A549 treated with AZD9567 at 1 μM for 4 hours (cell line): ENCODE measurements around the gene PTCD3. TPM values are rescaled to one million over a fixed set of nuclear protein-coding genes. Genes with fewer than 3 reads are reported as not detected.

Experiments used
- total RNA-seq: library from RNA; stranded (reverse); fragments of 200-300 nt; extraction: Qiagen RNA extraction; gene quantifications from 5 replicates; pipeline ENCODE4 v1.2.3, GENCODE V29; 2022; ENCODE audit not compliant: insufficient read depth

PTCD3 gene
- 52.7 to 82.4 TPM (median 66.1 TPM) in 5 replicates for total RNA-seq

GRCh38 chr2:86105969-86106945, at the start of gene PTCD3:
Gene PTCD3, plus strand, starts transcription at chr2:86106235. Its CDS starts 13 bp downstream, at chr2:86106248.

GRCh38 chr2:86105252-86105968, 625 bp upstream of the PTCD3 start, which contains the start of gene POLR1A:
Gene POLR1A, minus strand, starts transcription at chr2:86105886. Its CDS starts 110 bp downstream, at chr2:86105776.

Other genes starting within 250 kb of the PTCD3 start
- gene ST3GAL5, start 217.2 kb upstream of the PTCD3 start, total RNA-seq = 20.9 to 33.3 TPM (median 24.9 TPM) in 5 replicates
- gene POLR1A, start 349 bp upstream of the PTCD3 start, total RNA-seq = 20.8 to 24.7 TPM (median 23.9 TPM) in 5 replicates
- 110 to 136 TPM (median 118 TPM) in 5 replicates for gene IMMT, start 89.2 kb downstream of the PTCD3 start, total RNA-seq
- gene MRPL35, start 93.2 kb downstream of the PTCD3 start, total RNA-seq = 67.5 to 127 TPM (median 77.5 TPM) in 5 replicates
- gene REEP1, start 231.4 kb downstream of the PTCD3 start, total RNA-seq = 0.72 to 1.4 TPM (median 0.79 TPM) in 4 of 5 replicates, not detected in the other